ENCODE results near the gene TMEM132D. TPM values are rescaled to one million over a fixed set of nuclear protein-coding genes. Genes with fewer than 3 reads are reported as not detected.

The TMEM132D gene
- total and polyA plus RNA-seq, 2 of the 4 experiments (the other 2 are of a cell fraction): not detected

DNA sequence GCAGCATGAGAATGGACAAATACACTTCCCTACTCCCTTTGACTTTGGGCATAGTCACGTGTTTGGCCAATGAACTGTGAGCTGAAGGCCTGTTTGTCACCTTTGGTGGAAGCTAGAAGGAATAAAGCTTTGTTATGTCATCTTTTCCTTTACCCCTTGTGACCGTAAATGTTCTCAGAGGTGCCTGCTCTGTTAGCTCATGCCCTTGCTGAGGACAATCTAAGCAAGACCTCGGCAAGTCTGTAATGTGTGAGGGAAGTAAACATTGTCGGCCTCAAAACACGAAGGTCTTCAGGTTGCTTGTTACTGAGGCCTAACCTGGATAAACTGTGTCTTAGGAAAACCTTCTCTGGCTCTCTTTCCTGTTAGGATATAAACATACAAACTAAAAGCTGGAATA lies 354.2 kb downstream of the TMEM132D start:
- Histone ChIP-seq H3K36me3 (ENCODE audit: control insufficient read depth, insufficient read depth, low read length) (no peaks in the 10 kb centered on the region), H2AK9ac (replicated peaks; ENCODE audit: low read depth, low read length, poor library complexity) (no peak overlapping the region), H3K27me3 (ENCODE audit: control insufficient read depth, insufficient read depth, low read length) (no peaks in the 10 kb centered on the region), H2BK5ac (ENCODE audit: low read depth, low read length, poor library complexity, severe bottlenecking) (no peak overlapping the region), H3K9me3 (ENCODE audit: control insufficient read depth, insufficient read depth, low read length) (peaks cover 36% of the 10 kb centered on the region), H2BK15ac (ENCODE audit: low read depth, low read length) (no peak overlapping the region), H2BK120ac (ENCODE audit: low read depth, low read length) (no peak overlapping the region), H4K8ac (ENCODE audit: low read depth in 2 of 2, low read length in 2 of 2) (no peak overlapping the region), H2AK5ac (ENCODE audit: low read depth, low read length) (no peak overlapping the region), H2BK20ac (ENCODE audit: low read depth, low read length) (no peak overlapping the region), H3K4ac (ENCODE audit: low read depth, low read length) (no peak overlapping the region), H2AFZ (replicated peaks; ENCODE audit: low read length, poor library complexity) (no peak overlapping the region), H3K9ac (ENCODE audit: low read depth, low read length) (no peak overlapping the region), H3K4me2 (ENCODE audit: low read depth, low read length) (no peak overlapping the region), H3K9me1 (ENCODE audit: insufficient read depth, low read length) (no peaks in the 10 kb centered on the region), H4K5ac (ENCODE audit: low read depth, low read length) (no peak overlapping the region), H4K91ac (ENCODE audit: insufficient read depth, low read depth, low read length) (no peak overlapping the region), H3K23ac (ENCODE audit: low read depth, low read length) (no peak overlapping the region), H3K79me1 (ENCODE audit: low read depth in 1 of 2, low read length in 2 of 2) (no peaks in the 10 kb centered on the region), H3K14ac (replicated peaks; ENCODE audit: low read depth, low read length) (no peak overlapping the region), H3K4me1 (ENCODE audit: control insufficient read depth, insufficient read depth, low read length) (no peaks in the 10 kb centered on the region), H3K18ac (ENCODE audit: low read depth, low read length) (no peak overlapping the region), H3K56ac (ENCODE audit: extremely low read depth, insufficient read depth, low read length) (no peak overlapping the region), H4K20me1 (ENCODE audit: insufficient read depth, low read length) (no peaks in the 10 kb centered on the region), H3K27ac (ENCODE audit: insufficient read depth, low read length) (no peak overlapping the region), H3K4me3 (ENCODE audit: insufficient read depth, low read depth, low read length) (no peak overlapping the region)
- DNase-seq (no peak), ATAC-seq (ENCODE audit: low read depth) (no peak)
- dilution Hi-C loops (cut with HindIII; ENCODE audit: low sequenced_read_pairs, unreplicated experiment): no loop called here
- intact Hi-C loops (cut with micrococcal nuclease): no loop called here
- no TSS peak for BruUV-seq (replicated peaks)
- TF ChIP-seq NFE2L2 (IDR thresholded peaks at IDR 0.05; ENCODE audit: low read depth, low read length) (no peak), RFX5 (IDR thresholded peaks at IDR 0.05; ENCODE audit: low read depth, low read length) (no peak), CHD1 (IDR thresholded peaks at IDR 0.05; ENCODE audit: low read depth, low read length) (no peak), FOS (IDR thresholded peaks at IDR 0.05; ENCODE audit: low read depth, low read length) (no peak), POLR2A (IDR thresholded peaks at IDR 0.05; ENCODE audit: low read depth, low read length) (no peak), BHLHE40 (IDR thresholded peaks at IDR 0.05; ENCODE audit: low read depth, low read length) (no peak), MAFK (IDR thresholded peaks at IDR 0.05; ENCODE audit: low read depth, low read length) (no peak), RAD21 (IDR thresholded peaks at IDR 0.05; ENCODE audit: low read length) (no peak), RCOR1 (IDR thresholded peaks at IDR 0.05; ENCODE audit: insufficient replicate concordance, low read length) (no peak), SMC3 (IDR thresholded peaks at IDR 0.05; ENCODE audit: low read depth, low read length) (no peak), CEBPB (IDR thresholded peaks at IDR 0.05; ENCODE audit: low read depth, low read length) (no peak), MAZ (IDR thresholded peaks at IDR 0.05; ENCODE audit: borderline replicate concordance, low read depth, low read length) (no peak), MXI1 (IDR thresholded peaks at IDR 0.05; ENCODE audit: borderline replicate concordance, low read depth, low read length) (no peak)
- TF ChIP-seq, protein P1, sequence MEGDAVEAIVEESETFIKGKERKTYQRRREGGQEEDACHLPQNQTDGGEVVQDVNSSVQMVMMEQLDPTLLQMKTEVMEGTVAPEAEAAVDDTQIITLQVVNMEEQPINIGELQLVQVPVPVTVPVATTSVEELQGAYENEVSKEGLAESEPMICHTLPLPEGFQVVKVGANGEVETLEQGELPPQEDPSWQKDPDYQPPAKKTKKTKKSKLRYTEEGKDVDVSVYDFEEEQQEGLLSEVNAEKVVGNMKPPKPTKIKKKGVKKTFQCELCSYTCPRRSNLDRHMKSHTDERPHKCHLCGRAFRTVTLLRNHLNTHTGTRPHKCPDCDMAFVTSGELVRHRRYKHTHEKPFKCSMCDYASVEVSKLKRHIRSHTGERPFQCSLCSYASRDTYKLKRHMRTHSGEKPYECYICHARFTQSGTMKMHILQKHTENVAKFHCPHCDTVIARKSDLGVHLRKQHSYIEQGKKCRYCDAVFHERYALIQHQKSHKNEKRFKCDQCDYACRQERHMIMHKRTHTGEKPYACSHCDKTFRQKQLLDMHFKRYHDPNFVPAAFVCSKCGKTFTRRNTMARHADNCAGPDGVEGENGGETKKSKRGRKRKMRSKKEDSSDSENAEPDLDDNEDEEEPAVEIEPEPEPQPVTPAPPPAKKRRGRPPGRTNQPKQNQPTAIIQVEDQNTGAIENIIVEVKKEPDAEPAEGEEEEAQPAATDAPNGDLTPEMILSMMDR (conservative IDR thresholded peaks at IDR 0.05; ENCODE audit: low read depth, low read length): no peak
- TF ChIP-seq, protein P2, sequence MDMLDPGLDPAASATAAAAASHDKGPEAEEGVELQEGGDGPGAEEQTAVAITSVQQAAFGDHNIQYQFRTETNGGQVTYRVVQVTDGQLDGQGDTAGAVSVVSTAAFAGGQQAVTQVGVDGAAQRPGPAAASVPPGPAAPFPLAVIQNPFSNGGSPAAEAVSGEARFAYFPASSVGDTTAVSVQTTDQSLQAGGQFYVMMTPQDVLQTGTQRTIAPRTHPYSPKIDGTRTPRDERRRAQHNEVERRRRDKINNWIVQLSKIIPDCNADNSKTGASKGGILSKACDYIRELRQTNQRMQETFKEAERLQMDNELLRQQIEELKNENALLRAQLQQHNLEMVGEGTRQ (IDR thresholded peaks at IDR 0.05; ENCODE audit: low read depth, low read length): no peak
- TF ChIP-seq, protein P3, sequence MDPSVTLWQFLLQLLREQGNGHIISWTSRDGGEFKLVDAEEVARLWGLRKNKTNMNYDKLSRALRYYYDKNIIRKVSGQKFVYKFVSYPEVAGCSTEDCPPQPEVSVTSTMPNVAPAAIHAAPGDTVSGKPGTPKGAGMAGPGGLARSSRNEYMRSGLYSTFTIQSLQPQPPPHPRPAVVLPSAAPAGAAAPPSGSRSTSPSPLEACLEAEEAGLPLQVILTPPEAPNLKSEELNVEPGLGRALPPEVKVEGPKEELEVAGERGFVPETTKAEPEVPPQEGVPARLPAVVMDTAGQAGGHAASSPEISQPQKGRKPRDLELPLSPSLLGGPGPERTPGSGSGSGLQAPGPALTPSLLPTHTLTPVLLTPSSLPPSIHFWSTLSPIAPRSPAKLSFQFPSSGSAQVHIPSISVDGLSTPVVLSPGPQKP (IDR thresholded peaks at IDR 0.05; ENCODE audit: borderline replicate concordance, low read depth, low read length): no peak
- no CpG with 5 or more reads among the region's 5 CpGs for WGBS, 2 experiments (ENCODE audit: extremely low coverage in 2 of 2, insufficient read length in 1 of 2)
- POLR2A ChIA-PET (ENCODE audit: unreplicated experiment): no interaction called here
- in situ Hi-C loops (cut with MboI; ENCODE audit: low sequenced_read_pairs): no loop called here
- CTCF ChIA-PET: no interaction called here
